Type B pancreatic cell (in vitro differentiated cells): ENCODE results near the gene MPV17. TPM values are rescaled to one million over a fixed set of nuclear protein-coding genes. Genes with fewer than 3 reads are reported as not detected.
A peak's percentile ranks its signal among the peaks of the same experiment; 100 is the strongest.
"Not testable (repeated sequence)": the region's sequence is repeated elsewhere in the genome, so short reads cannot be mapped to it uniquely, and the experiment has no call there.

ENCODE experiments used
- DNase-seq: peaks from one replicate; pipeline ENCODE4 v3.0.0; 2021; ENCODE audit warnings: mixed read lengths; ENCODE audit not compliant: unreplicated experiment; ENCODE audit errors: extremely low spot score
- H3K27ac Mint-ChIP-seq: 2 replicates; pipeline ENCODE4 v1.8.0; 2021; ENCODE audit warnings: mild to moderate bottlenecking, mixed read lengths
- H3K27me3 Mint-ChIP-seq: 2 replicates; pipeline ENCODE4 v1.8.0; 2021; ENCODE audit warnings: mixed read lengths
- H3K36me3 Mint-ChIP-seq: 2 replicates; pipeline ENCODE4 v1.8.0; 2021; ENCODE audit warnings: mixed read lengths
- H3K4me1 Mint-ChIP-seq: one replicate; pipeline ENCODE4 v1.8.0; 2021; ENCODE audit warnings: mixed read lengths; ENCODE audit not compliant: unreplicated experiment
- H3K4me3 Mint-ChIP-seq: 2 replicates; pipeline ENCODE4 v1.8.0; 2021; ENCODE audit warnings: mild to moderate bottlenecking, mixed read lengths
- H3K9me3 Mint-ChIP-seq: 2 replicates; pipeline ENCODE4 v1.8.0; 2021; ENCODE audit warnings: mixed read lengths
- CTCF ChIP-seq: fragments of 200-600 bp; sonication (generic); conservative IDR thresholded peaks from 2 replicates; pipeline ENCODE4 v1.5.0; 2021; ENCODE audit warnings: antibody characterized with exemption, mild to moderate bottlenecking
- total RNA-seq: library from RNA; stranded (reverse); gene quantifications from 2 replicates; pipeline ENCODE4 v1.2.1, GENCODE V29; 2021; ENCODE audit warnings: low replicate concordance

Gene MPV17
- total RNA-seq, 1 donor from 2014 or later: 62.4 TPM

GRCh38 chr2:27271631-27272340 is 51.1 kb downstream of the MPV17 start:
- Mint-ChIP-seq H3K27me3 (peaks cover 58% of the 10 kb centered on the region), H3K36me3 (no peaks in the 10 kb centered on the region), H3K4me3 (no peak overlapping the region), H3K4me1 (no peaks in the 10 kb centered on the region), H3K27ac (no peak overlapping the region), H3K9me3 (no peaks in the 10 kb centered on the region)
- no peak for TF ChIP-seq CTCF
- DNase-seq: no peak

- no peak for TF ChIP-seq CTCF
- H3K4me3 Mint-ChIP-seq: no peak overlapping the region
- peaks cover 48% of the 10 kb centered on the region for H3K27me3 Mint-ChIP-seq
- DNase-seq: no peak
- H3K36me3 Mint-ChIP-seq: no peaks in the 10 kb centered on the region
- H3K4me1 Mint-ChIP-seq: no peaks in the 10 kb centered on the region
- no peaks in the 10 kb centered on the region for H3K9me3 Mint-ChIP-seq
- H3K27ac Mint-ChIP-seq: no peak overlapping the region
Observed at GRCh38 chr2:27270670-27271069, 52.2 kb downstream of the MPV17 start.

GRCh38 chr2:27270131-27270530 is 52.8 kb downstream of the MPV17 start:
- Mint-ChIP-seq H3K36me3 (no peaks in the 10 kb centered on the region), H3K27ac (no peak overlapping the region), H3K4me3 (no peak overlapping the region), H3K4me1 (no peaks in the 10 kb centered on the region), H3K9me3 (no peaks in the 10 kb centered on the region), H3K27me3 (peaks cover 48% of the 10 kb centered on the region)
- no peak for TF ChIP-seq CTCF
- no peak for DNase-seq

- H3K9me3 Mint-ChIP-seq, H3K27ac Mint-ChIP-seq, H3K36me3 Mint-ChIP-seq, H3K4me3 Mint-ChIP-seq, H3K4me1 Mint-ChIP-seq, DNase-seq: not testable (repeated sequence)
- peaks cover 50% of the 10 kb centered on the region for H3K27me3 Mint-ChIP-seq
Observed at GRCh38 chr2:27268296-27268695, 54.6 kb downstream of the MPV17 start.

- Mint-ChIP-seq H3K4me1 (peaks cover 17% of the 10 kb centered on the region), H3K27ac (no peak overlapping the region), H3K36me3 (peaks cover 3% of the 10 kb centered on the region), H3K27me3 (peaks cover 48% of the 10 kb centered on the region), H3K4me3 (peak overlapping the region; percentile 57), H3K9me3 (no peaks in the 10 kb centered on the region)
- TF ChIP-seq CTCF: no peak
- DNase-seq: no peak
Observed at GRCh38 chr2:27265536-27265870, 57.4 kb downstream of the MPV17 start.

- Mint-ChIP-seq H3K4me3 (peak overlapping the region; percentile 78), H3K9me3 (no peaks in the 10 kb centered on the region), H3K27ac (no peak overlapping the region), H3K36me3 (peaks cover 3% of the 10 kb centered on the region), H3K27me3 (peaks cover 48% of the 10 kb centered on the region), H3K4me1 (peaks cover 17% of the 10 kb centered on the region)
- TF ChIP-seq CTCF: peak; percentile 76
- DNase-seq: no peak
Observed at GRCh38 chr2:27264753-27265535, 58.0 kb downstream of the MPV17 start.
